SU-DHL-6 (cell line): ENCODE results near the gene KCTD14.

Source experiments
- EZH2phosphoT487 ChIP-seq: fragments of 200-600 bp; sonication (generic), shearing (Covaris generic); conservative IDR thresholded peaks from 2 replicates; pipeline ENCODE4 v1.6.1; 2018; ENCODE audit warnings: mild to moderate bottlenecking, antibody characterized with exemption, low read length, moderate library complexity, mixed read lengths
- TF ChIP-seq, protein P1 (sequence below): fragments of 200-600 bp; sonication (generic); IDR thresholded peaks from one replicate; pipeline ENCODE4 v1.5.1; 2017; ENCODE audit warnings: antibody characterized with exemption, mild to moderate bottlenecking, low read length, moderate library complexity; ENCODE audit not compliant: insufficient read depth, poor library complexity, severe bottlenecking

- TF ChIP-seq, protein P1, sequence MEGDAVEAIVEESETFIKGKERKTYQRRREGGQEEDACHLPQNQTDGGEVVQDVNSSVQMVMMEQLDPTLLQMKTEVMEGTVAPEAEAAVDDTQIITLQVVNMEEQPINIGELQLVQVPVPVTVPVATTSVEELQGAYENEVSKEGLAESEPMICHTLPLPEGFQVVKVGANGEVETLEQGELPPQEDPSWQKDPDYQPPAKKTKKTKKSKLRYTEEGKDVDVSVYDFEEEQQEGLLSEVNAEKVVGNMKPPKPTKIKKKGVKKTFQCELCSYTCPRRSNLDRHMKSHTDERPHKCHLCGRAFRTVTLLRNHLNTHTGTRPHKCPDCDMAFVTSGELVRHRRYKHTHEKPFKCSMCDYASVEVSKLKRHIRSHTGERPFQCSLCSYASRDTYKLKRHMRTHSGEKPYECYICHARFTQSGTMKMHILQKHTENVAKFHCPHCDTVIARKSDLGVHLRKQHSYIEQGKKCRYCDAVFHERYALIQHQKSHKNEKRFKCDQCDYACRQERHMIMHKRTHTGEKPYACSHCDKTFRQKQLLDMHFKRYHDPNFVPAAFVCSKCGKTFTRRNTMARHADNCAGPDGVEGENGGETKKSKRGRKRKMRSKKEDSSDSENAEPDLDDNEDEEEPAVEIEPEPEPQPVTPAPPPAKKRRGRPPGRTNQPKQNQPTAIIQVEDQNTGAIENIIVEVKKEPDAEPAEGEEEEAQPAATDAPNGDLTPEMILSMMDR, result no peak
- TF ChIP-seq EZH2phosphoT487, result no peak
These were observed 16.4 kb upstream of the KCTD14 start for GRCh38 chr11:78039391-78039918.
